Mesothelial cell of epicardium (in vitro differentiated cells): ENCODE measurements around the gene UNC13C. TPM values are rescaled to one million over a fixed set of nuclear protein-coding genes. Genes with fewer than 3 reads are reported as not detected.

Experiments
- DNase-seq, 2 experiments: peaks; one replicate each; pipeline ENCODE4 v3.0.0; 2021; ENCODE audit warnings: low spot score in 2 of 2; ENCODE audit not compliant: unreplicated experiment in 2 of 2
- H3K27ac Mint-ChIP-seq: 2 replicates; pipeline ENCODE4 v1.8.0; 2021; ENCODE audit warnings: mixed read lengths
- H3K27me3 Mint-ChIP-seq: 2 replicates; pipeline ENCODE4 v1.8.0; 2021; ENCODE audit warnings: low read depth, mixed read lengths
- H3K36me3 Mint-ChIP-seq: 2 replicates; pipeline ENCODE4 v1.8.0; 2021; ENCODE audit warnings: mixed read lengths
- H3K4me1 Mint-ChIP-seq: 2 replicates; pipeline ENCODE4 v1.8.0; 2021; ENCODE audit warnings: mixed read lengths
- H3K4me3 Mint-ChIP-seq: 2 replicates; pipeline ENCODE4 v1.8.0; 2021; ENCODE audit warnings: mild to moderate bottlenecking, moderate library complexity, mixed read lengths
- H3K9me3 Mint-ChIP-seq: 2 replicates; pipeline ENCODE4 v1.8.0; 2021; ENCODE audit warnings: mixed read lengths
- total RNA-seq: library from RNA; stranded (reverse); gene quantifications from 3 replicates; pipeline ENCODE4 v1.2.1, GENCODE V29; 2021
- TF ChIP-seq, protein P1 (sequence below): fragments of 200-600 bp; sonication (generic); IDR thresholded peaks from one replicate; pipeline ENCODE4 v1.5.0; 2021; ENCODE audit warnings: antibody characterized with exemption; ENCODE audit not compliant: unreplicated experiment

Gene UNC13C
- total RNA-seq, 1 donor from 2014 or later: 2.7 TPM

DNA sequence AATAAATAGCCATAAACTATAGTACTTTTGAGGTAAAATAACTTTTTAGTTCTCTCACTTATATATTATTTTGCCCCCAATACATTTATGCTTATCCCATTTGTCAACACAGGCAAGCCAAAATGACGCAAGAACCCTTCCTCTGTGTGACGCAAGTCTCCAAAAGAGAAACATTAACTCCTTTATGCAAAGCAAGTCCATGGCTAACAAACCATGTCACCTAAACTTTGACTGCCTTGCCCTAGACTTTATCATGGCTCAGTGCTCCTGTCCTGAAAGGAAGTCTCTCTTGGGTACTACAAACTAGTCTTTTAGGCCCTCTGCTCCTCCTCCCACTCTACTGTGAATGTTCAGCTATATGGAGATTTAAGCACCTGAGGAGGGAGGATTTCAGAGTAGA, 230.5 kb downstream of the UNC13C start:
- Mint-ChIP-seq H3K9me3 (no peaks in the 10 kb centered on the region), H3K4me3 (no peak overlapping the region), H3K4me1 (no peaks in the 10 kb centered on the region), H3K27ac (no peak overlapping the region), H3K27me3 (no peaks in the 10 kb centered on the region), H3K36me3 (no peaks in the 10 kb centered on the region)
- TF ChIP-seq, protein P1, sequence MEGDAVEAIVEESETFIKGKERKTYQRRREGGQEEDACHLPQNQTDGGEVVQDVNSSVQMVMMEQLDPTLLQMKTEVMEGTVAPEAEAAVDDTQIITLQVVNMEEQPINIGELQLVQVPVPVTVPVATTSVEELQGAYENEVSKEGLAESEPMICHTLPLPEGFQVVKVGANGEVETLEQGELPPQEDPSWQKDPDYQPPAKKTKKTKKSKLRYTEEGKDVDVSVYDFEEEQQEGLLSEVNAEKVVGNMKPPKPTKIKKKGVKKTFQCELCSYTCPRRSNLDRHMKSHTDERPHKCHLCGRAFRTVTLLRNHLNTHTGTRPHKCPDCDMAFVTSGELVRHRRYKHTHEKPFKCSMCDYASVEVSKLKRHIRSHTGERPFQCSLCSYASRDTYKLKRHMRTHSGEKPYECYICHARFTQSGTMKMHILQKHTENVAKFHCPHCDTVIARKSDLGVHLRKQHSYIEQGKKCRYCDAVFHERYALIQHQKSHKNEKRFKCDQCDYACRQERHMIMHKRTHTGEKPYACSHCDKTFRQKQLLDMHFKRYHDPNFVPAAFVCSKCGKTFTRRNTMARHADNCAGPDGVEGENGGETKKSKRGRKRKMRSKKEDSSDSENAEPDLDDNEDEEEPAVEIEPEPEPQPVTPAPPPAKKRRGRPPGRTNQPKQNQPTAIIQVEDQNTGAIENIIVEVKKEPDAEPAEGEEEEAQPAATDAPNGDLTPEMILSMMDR: no peak
- no peak for DNase-seq

DNA sequence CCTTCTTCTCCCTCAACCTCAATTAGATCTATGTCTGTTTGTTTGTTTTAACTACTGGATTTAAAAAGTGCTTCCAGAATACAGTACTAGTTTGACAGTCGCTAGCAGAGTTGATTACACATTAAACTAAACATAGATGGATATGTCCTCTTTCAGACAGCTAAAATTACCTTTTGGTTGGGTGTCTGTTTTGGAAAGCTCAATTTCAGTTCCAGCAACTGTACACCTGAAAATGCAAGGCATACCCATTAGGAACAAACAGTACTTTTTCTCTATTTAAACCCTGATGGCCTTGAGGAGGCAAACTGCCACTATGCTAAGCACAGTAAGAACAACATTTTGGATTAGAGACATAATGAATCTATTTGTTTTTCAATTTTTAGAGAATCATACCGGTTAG, 234.4 kb downstream of the UNC13C start:
- peaks cover 3% of the 10 kb centered on the region for H3K27me3 Mint-ChIP-seq
- H3K36me3 Mint-ChIP-seq: no peaks in the 10 kb centered on the region
- H3K4me1 Mint-ChIP-seq: no peaks in the 10 kb centered on the region
- no peak for DNase-seq
- H3K9me3 Mint-ChIP-seq: no peaks in the 10 kb centered on the region
- no peak overlapping the region for H3K4me3 Mint-ChIP-seq
- H3K27ac Mint-ChIP-seq: no peak overlapping the region
- TF ChIP-seq, protein P1: no peak

DNA sequence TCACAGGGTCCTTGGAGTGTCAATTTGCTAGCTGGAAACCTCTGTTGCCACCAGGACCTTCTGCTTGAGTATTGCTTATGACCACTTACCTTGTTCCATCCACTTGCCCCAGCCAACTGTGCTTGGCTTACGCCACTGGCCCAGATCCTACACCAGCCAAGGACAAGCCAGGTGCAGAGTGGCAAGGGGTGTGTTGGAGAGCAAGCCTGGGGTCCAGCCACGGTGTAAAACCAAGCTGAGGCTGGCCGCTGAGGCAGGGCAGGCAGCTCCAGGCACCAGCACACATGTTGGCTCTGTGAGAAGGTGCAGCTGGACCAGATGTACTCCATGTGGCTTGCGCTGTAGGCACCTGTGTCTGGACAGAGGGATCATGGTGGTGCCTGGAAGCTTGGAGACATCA, 248.2 kb downstream of the UNC13C start:
- TF ChIP-seq, protein P1: no peak
- Mint-ChIP-seq H3K27ac (no peak overlapping the region), H3K4me3 (no peak overlapping the region), H3K4me1 (no peaks in the 10 kb centered on the region), H3K9me3 (peaks cover 32% of the 10 kb centered on the region), H3K36me3 (no peaks in the 10 kb centered on the region), H3K27me3 (no peaks in the 10 kb centered on the region)
- no peak for DNase-seq

DNA sequence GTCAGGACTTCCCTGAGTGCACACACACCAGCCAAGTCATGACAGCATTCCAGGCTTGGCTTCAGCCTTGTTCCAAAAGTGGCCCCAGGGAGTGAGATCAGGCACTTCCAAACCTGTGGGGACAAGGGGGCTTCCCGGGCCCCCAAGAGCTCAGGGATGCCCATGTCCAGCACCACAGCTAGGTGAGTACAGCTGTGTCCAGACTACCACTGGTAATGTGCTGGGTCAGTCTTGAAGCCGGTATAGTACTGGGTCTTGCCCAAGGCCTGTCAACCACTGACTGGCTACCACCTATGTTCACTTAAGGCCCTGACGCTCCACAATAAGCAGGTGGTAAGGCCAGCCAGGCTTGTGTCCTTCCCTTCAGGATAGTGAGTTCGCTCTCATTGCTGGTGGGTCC, 249.3 kb downstream of the UNC13C start:
- Mint-ChIP-seq H3K9me3 (peaks cover 32% of the 10 kb centered on the region), H3K4me3 (no peak overlapping the region), H3K27me3 (no peaks in the 10 kb centered on the region), H3K27ac (no peak overlapping the region), H3K4me1 (no peaks in the 10 kb centered on the region), H3K36me3 (no peaks in the 10 kb centered on the region)
- TF ChIP-seq, protein P1: no peak
- no peak for DNase-seq

DNA sequence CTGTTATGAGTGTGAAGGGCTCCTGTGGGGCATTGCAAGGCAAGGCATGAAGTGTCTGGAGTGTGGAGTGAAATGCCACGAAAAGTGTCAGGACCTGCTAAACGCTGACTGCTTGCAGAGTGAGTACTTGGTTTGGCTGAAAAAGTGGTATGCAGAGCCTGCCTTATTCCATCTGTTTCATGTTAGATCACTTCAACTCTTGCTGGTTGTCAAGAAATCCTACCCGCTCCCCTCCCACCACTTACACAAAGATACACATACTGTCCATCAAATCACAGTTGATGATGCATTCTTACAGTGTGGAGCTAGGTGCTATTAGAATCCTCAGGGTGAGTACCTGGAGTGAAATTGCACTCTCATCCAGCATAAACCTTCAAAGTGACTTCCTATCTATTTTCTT, 272.1 kb downstream of the UNC13C start:
- no peaks in the 10 kb centered on the region for H3K36me3 Mint-ChIP-seq
- TF ChIP-seq, protein P1: no peak
- H3K4me3 Mint-ChIP-seq: no peak overlapping the region
- DNase-seq: no peak
- H3K9me3 Mint-ChIP-seq: no peaks in the 10 kb centered on the region
- H3K4me1 Mint-ChIP-seq: no peaks in the 10 kb centered on the region
- H3K27ac Mint-ChIP-seq: no peak overlapping the region
- H3K27me3 Mint-ChIP-seq: no peaks in the 10 kb centered on the region

DNA sequence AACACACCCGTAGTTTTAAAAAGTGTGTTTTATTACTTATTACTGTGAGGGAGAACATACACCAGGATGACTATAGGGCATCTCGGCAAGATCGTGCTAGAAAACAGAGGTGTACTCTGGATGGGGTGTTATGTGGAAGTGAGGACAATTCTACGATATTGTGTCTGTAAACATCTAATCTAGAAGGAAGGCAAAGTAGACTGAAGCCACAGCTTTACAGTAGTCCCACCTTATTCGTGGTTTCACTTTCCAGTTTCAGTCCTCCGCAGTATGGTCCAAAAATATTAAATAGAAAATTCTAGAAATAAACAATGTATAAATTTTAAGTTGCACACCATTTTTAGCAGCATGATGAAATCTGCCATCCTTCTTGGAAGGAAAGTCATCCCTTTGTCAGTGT, 277.9 kb downstream of the UNC13C start:
- Mint-ChIP-seq H3K4me3 (no peak overlapping the region), H3K27me3 (no peaks in the 10 kb centered on the region), H3K27ac (no peak overlapping the region), H3K4me1 (no peaks in the 10 kb centered on the region), H3K36me3 (no peaks in the 10 kb centered on the region), H3K9me3 (no peaks in the 10 kb centered on the region)
- TF ChIP-seq, protein P1: no peak
- DNase-seq: no peak
